ENCODE measurements around the gene NRP2.

NRP2 gene

GRCh38 chr2:205712508-205712907, 30.2 kb downstream of the NRP2 start:
- DNase-seq = no peak

DNA sequence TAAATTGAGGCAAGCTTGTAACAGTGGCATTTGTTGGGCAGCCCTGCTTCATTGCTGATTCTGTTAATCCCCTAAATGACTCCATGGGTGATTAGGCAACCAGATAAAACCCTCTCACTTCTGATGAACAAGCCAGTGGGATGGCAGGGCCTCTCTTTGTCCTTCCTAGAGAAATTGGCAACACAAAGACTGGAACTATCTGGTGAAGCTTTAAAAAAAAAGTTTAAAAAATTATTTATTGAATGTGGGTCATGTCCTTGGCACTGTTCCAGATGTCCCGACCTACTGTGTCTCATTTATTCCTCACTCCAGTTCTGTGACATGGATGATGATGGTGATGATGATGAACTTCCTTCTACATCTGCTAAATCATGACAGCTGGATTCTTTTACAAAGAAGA, 30.8 kb downstream of the NRP2 start:
- DNase-seq = no peak

DNA sequence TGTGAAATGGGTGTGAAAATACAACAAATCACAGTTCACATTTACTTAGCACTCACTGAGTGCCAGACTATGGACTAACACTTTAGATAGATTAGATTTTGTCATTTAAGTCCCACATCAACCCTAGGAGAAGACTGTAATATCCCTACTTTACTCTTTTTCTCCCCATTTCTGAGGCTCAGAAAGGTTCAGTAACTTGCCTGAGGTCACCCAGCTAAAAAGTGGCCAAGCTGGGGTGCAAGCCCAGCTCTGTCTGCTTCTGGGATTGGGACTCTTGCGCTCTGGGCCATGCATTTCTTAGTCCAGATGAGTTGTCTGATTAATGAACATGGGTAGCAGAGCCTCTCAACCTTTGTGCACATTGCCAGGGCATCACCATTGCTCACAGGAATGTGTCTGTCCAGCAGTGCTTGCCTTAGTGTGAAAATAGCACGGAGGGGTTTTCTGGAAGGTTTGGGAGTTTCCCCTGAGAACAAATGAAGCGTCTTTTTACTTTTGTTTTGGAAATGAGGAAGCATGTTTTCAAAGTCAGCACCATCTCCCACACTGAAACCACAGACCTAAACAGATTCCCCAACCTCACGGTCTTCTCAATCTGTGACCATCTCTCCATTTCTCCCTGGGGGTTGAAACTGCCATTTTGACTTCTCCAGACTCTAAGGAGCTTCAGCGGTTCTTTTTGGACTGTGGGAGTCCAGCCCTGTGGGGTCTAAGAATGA, 31.9 kb downstream of the NRP2 start:
- no peak for DNase-seq

DNA sequence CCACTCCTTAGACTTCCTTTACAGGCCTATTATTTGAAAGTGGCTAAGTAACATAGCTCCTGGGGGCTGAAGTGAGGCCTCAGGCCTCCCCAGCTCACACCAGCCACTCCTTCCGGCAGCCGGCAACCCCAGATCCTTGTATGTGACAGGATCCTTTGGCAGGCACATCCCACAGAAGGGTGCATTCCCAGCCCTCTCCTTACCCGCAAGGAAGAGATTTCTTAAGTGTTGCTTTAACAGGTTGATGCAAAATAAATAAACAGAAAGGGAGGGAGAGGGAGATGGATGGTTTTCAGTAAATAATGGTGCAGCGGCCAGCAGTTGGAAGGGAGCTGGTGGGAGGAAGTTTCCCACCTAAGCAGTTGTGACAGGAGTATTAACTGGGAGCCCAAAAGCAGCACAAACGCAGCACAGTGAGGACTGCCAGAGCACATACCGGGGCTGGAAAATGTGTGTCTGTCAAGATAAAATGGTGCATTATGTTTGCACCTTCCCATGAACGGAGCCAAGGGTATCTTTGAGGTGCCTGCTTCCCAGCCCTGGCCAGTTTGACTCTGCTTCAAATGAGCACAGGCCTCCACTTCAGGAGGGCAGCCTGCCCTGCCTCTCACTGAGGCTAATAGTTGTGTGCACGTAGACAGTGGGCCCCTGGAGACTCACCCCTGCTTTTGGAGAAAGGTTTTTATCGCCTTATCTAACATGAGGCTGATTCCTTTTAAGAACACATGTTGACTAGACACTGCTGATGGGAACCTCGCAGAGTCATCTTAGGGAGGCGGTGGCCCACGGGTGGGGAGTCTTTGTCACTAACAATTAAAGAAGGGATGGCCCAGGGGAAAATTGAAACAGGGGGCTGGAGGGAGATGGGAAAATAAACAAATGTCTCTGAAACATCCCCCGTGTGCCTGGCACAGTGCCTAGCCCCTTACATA, 32.8 kb downstream of the NRP2 start:
- DNase-seq = no peak

DNA sequence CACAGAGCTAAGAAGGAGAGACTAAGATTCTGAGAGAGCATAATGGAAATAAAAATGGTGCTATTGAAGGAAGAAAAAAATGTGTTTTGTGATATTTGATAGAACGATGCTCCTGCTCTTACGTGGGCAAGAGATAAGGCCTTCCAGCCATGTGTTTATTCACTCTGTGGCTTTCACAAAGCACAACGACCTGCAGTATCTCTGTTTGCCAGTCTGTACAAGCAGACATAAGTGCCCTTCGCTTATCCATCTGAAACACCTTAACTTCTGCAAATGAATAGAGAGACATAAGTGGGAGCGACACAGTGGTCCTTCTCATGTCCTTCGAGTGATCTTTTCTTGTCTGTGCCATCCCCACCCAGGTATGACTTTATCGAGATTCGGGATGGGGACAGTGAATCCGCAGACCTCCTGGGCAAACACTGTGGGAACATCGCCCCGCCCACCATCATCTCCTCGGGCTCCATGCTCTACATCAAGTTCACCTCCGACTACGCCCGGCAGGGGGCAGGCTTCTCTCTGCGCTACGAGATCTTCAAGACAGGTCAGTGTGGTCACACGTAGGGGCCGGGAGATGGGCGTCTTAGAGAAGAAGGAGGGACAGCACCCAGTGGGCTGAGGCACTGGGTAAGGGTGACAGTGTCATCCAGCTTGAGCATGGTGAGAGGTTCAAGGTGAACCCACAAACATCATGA, 33.7 kb downstream of the NRP2 start:
- peak; percentile 39 for DNase-seq

DNA sequence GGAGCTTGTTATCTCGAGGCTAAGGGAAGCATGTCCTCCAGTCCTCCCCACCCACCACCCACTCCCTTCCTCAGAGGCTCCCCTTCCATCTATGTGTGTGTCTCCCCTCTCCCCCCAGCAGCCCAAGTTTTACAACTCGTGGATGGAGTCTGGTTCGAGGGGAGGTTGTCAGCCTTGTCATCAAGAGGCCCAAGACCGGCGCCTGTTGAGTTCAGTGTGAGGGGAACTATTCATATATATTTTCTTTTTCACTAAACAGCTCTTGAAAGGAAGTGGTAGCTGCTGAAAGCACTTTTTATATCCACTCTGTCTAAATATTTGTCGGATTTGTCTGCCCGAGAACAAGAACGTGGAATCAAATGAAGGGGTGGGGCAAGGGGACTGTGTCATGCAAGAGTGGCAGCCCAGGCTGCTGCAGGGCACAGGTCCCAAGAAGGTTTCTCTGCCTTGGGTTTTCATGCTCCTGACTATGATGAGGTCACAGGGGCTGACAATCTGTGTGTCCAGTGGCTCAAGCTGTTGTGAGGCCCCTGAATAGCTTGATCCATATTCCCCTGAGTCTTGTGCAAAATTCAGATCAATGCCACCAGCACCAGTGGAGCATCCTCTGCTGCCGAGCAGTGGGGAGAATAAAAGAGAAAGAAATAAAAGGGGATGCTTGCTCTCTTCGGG, 35.0 kb downstream of the NRP2 start:
- no peak for DNase-seq

- DNase-seq = no peak
These were observed 35.7 kb downstream of the NRP2 start for GRCh38 chr2:205717999-205718398.

DNA sequence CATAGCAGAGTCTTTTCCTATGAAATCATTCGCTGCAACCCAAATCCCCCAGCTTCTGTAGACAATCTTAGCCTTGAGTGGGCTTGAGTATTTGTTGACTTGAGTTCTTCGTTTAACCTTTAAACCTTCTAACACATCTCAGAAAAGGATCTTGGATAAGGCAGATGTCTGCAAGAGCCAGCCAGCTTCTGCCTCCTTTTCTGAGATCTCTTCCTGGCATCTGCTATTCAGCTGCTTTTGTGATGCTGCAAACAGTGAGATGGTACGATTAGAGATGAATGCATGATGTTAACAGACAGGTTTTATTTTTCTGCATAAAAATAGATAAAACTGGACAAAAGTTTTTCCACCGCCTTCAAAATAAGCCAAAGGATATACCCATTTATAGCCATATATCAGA, 37.5 kb downstream of the NRP2 start:
- no peak for DNase-seq

DNA sequence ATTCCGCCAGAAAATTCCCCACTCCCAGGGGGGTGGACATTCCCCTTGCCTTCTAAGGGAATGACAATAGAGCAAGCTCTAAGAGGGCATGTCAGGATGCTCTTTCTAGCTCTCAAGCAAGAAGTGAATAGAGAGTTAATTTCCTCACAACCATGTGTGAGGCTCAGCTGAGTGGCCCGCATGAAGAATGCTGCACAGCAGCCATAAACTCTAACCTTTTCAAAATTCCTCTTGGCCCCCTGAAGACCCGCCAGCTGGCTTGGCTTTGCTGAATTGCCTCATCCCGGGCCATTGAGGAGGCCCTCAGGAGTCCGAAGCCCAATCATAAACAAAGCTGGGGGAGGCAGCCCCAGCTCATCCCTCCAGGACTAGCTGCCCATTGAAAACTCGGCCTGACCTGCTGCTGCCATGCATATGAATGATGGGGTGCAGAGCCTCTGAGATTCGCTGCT, 38.2 kb downstream of the NRP2 start:
- no peak for DNase-seq

DNA sequence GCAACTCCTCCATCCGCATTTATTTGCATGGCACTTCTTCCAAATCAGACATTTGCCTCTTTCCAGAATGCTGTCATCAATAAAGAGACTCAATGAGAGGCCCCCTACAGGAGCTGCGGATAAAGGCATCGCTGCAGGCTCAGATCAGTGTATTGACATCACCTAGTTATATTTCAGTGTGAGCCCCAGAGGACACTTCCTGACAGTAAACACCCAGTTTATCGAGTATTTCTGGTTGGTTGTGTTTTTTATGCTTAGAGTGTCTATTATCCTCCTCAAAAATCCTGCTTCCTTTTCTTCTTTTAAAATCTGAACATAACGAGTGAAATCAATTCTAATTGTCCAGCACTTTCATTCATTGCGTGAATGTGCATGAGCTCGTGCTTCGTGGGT, 38.8 kb downstream of the NRP2 start:
- DNase-seq = no peak

DNA sequence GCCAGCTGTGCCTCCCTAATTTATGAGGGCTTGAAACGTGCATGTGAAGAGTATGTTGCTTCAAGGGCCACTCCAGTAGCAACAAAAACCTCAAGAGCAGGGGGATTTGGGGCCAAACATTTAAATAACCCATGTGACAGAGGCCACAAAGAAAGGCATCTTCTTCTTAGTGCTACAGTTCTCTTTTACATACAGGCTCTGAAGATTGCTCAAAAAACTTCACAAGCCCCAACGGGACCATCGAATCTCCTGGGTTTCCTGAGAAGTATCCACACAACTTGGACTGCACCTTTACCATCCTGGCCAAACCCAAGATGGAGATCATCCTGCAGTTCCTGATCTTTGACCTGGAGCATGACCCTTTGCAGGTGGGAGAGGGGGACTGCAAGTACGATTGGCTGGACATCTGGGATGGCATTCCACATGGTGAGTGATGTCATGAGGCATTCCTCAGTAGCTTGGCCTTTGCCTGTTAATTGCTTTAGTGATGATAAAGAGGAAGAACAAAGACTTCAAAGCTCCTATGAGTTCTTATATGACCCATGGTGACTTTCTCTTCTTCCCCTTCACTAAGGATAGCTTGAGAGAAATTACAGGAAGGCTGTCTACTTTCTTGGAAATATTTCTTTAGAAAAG, 40.1 kb downstream of the NRP2 start:
- no peak for DNase-seq

- no peak for DNase-seq
These were observed 40.9 kb downstream of the NRP2 start for GRCh38 chr2:205723179-205723578.

DNA sequence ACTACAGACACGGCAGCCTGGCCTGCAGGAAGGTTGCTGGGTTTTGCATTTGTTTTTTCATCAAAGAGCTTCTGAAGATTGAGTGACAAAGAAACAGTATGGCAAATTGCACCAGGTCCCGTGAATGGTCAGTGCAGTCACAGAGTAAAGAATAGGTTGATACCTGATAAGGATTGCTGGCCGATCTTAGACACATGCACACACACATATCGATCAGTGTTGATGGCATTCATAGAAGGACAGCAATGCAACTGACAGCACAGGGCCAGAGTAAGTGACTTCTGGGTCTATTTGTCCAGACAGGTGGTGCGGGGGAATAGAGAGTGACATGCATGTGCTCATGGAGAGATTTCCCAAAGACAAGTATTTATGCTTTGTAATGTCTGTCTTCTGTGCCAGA, 42.8 kb downstream of the NRP2 start:
- DNase-seq = no peak

GRCh38 chr2:205726506-205726905, 44.2 kb downstream of the NRP2 start:
- DNase-seq = no peak

DNA sequence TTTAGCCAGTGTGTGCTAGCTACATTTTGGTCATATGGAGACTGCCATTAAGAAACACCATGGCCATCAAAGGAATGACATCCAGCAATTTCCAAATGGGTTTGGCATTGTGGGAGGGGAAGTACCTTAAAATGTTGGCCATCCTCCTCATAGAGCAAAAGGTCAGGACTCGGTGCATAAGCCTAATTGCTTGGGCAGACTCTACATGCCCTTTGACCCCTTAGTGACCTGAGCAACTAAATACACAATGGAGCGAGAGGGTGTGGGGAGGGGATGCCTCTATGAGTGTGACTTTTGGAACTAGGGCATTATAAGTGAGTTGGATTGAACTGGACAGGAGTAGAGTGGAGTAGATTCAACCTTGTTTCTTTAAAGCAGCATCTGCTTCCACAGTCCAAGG, 44.9 kb downstream of the NRP2 start:
- no peak for DNase-seq

DNA sequence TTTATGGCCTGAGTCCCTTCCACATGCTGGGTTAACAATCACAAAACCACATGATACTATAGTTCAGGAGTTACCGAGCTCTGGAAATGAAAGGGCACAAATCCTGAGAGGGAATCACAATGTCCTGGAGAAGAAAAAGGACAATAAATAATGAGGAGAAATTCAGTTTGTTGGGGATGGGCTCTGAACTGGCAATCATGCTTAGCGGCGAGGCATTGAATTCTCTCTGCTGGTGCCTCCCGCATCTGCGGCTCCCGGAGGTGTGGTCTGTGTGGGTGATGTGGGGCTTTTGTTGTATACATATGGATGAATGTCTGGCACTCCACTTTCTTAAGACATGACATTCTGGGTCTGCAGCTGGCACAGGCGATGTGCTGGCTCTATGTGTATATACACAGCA, 46.1 kb downstream of the NRP2 start:
- DNase-seq = no peak

DNA sequence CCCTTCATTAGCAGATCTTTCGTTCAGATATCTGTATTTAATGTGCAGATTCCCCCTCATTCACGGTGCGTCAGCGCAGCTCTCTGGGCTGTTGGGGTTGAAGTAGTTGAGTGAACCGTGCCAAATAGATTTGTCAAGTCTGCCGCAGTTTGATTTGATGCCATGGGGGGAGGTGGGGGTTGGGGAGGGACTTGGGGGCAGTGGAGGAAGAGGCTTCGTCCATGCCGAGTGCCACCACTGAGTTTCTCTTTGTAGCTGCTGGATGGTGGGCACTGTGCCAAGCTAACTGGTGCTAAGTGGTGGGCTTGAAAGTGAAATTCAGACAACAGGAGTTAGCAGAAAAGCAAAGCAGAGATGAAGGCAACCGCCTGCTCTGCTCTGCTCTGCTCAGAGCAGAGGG, 47.9 kb downstream of the NRP2 start:
- no peak for DNase-seq

- DNase-seq = no peak
These were observed 48.6 kb downstream of the NRP2 start for GRCh38 chr2:205730701-205731582.

DNA sequence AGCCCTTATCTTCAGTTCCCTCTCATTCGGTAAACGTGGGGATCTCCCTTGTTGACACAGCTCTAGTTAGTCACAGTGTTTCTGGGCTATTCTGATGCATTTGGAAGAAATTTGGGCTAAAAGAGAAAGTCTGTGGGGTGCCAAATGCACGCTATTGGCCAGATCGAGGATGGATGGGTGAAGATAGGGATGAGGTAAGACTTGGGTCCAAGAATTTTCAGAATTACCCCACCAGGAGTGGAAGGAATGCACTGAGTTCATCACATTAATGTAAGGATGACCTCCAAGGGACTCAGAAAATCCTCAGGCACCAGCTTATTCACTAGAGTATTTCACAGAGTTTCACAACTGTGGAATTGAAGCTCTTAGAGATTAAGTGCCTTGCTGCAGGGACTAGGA, 49.3 kb downstream of the NRP2 start:
- DNase-seq = no peak

DNA sequence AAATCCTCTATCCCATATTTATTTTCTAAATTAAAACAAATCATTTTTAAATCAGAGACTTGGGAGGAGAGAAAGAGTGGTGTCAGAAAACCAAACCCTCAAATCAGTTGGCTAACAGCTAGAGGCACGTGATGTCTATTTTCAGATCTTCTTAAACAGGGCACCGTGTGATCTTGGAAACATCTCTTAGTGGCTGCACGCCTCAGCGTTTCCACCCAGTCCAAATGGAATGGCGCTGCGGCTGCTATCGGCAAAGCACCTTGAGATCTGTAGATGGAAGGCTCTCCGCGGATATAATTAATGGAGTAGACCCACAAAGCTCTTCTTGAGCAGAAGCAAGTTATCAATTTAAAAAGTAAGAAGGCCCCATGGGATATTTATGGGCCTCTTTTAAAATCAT, 50.0 kb downstream of the NRP2 start:
- DNase-seq = no peak

DNA sequence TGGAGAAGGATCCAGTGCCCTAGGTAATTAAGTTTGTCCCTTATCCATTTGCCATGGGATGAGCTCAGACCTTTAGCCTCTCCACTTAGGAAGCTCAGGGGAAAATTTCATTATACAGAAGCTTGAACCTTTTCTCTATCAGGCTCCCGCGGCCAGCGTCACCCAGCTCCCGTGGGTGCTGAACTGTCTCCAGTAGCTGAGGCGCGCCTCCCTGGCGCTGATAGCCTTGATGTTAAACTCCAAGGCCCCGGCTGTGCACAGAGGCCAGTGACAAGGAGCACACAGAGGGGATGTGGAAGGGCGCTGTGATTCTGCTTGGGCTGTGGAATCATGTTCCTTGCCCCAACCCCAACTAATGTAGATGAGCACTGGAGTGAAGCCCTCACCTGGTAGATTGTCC, 50.8 kb downstream of the NRP2 start:
- DNase-seq = no peak

DNA sequence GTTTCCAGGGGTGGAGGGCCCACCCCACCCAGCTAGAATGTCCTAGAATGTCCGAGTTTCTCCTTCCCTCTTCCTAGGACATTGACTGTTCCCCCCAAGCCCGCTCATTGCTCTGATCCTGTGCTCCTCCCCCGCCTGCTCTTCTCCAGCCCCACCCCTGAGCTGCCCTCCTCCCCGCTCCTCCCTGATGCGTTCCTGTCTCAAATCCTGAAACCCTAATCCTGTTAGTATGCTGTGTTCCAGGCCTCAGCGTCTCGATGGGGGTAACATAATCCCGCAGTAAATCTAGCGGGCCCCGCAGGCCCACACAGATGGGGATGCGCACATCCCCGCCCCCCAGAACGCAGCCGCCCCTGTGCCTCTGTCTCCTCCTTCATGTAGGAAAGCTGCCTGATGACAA, 51.3 kb downstream of the NRP2 start:
- DNase-seq = no peak

Measured in stimulated activated CD8-positive, alpha-beta memory T cell treated with anti-CD3 and anti-CD28 coated beads, Interleukin-4, amount 100 ng/mL, for 48 hours (primary cell).